Measurements from ENCODE around the gene RBFA.

- TF ChIP-seq BMI1 (IDR thresholded peaks at IDR 0.05; ENCODE audit: borderline replicate concordance) (no peak), SP1 (IDR thresholded peaks at IDR 0.05; ENCODE audit: low read depth, low read length) (peak; percentile 69), RFX5 (IDR thresholded peaks at IDR 0.05; ENCODE audit: low read depth, low read length) (no peak), JUNB (IDR thresholded peaks at IDR 0.05) (no peak), CBX3 (IDR thresholded peaks at IDR 0.05; ENCODE audit: borderline replicate concordance, low read depth) (peak; percentile 98; the same call in 1 of the 2 replicates)
- TF ChIP-seq, protein P1, sequence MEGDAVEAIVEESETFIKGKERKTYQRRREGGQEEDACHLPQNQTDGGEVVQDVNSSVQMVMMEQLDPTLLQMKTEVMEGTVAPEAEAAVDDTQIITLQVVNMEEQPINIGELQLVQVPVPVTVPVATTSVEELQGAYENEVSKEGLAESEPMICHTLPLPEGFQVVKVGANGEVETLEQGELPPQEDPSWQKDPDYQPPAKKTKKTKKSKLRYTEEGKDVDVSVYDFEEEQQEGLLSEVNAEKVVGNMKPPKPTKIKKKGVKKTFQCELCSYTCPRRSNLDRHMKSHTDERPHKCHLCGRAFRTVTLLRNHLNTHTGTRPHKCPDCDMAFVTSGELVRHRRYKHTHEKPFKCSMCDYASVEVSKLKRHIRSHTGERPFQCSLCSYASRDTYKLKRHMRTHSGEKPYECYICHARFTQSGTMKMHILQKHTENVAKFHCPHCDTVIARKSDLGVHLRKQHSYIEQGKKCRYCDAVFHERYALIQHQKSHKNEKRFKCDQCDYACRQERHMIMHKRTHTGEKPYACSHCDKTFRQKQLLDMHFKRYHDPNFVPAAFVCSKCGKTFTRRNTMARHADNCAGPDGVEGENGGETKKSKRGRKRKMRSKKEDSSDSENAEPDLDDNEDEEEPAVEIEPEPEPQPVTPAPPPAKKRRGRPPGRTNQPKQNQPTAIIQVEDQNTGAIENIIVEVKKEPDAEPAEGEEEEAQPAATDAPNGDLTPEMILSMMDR (IDR thresholded peaks at IDR 0.05 in 2 of 3, conservative IDR thresholded peaks at IDR 0.05 in 1 of 3; ENCODE audit: control insufficient read depth in 2 of 3, extremely low read depth in 1 of 3, insufficient read depth in 1 of 3, low read depth in 3 of 3, low read length in 3 of 3), result no peak
Observed at GRCh38 chr18:80022613-80023012, 11.6 kb upstream of the RBFA start.

Data from GM12878 (cell line).